Occipital lobe (tissue), 2 donors: Measurements from ENCODE around the gene KRT31. TPM values are rescaled to one million over a fixed set of nuclear protein-coding genes. Genes with fewer than 3 reads are reported as not detected.
"Not testable (repeated sequence)": the region's sequence is repeated elsewhere in the genome, so short reads cannot be mapped to it uniquely, and the experiment has no call there.

Source experiments
- DNase-seq: peaks from one replicate; lab custom pipeline; 2025; lab: John Stamatoyannopoulos, UW
- total RNA-seq: library from RNA; depleted of rRNA; stranded (reverse); fragments of >200 nt; gene quantifications from one replicate; pipeline ENCODE4 v1.2.3, GENCODE V29; 2014

Gene KRT31
- 0.47 TPM for total RNA-seq

DNA sequence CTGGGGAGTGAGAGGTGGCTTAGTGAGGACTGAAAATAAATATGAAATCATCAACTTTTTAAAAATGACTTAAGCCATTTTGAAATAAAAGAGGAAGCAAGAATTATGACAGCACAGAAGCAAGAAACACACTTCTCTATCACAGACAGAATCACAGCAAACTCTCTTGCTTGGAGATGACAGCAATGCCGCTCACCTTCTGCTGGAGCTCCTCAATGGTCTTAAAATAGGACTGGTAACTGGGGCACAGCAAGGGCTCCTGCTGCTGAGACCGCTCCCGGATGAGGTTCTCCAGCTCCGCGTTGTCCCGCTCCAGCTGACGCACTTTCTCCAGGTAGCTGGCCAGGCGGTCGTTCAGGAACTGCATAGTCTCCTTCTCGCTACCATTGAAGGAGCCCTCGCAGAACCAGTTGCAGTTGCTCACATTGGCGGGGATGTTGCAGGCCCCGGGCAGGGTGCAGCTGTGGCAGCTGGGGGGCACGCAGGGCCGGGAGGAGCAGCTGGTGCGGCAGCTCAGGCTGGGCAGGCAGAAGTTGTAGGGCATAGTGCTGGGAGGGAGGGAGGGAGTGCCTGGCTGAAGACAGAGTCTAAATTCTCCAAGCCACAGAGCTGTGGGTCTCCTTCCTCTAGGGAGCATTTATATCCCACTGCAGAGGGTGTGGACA is at the start of gene KRT31:
TSS of gene KRT31 (minus strand) at position 613 of the 665 bp plus-strand sequence. CDS start at position 544, 69 bp downstream.
- no peak for DNase-seq

- DNase-seq = no peak
These were observed 49.4 kb upstream of the KRT31 start for GRCh38 chr17:41446806-41447205.

GRCh38 chr17:41444640-41445039 is 47.2 kb upstream of the KRT31 start:
- DNase-seq = no peak

DNA sequence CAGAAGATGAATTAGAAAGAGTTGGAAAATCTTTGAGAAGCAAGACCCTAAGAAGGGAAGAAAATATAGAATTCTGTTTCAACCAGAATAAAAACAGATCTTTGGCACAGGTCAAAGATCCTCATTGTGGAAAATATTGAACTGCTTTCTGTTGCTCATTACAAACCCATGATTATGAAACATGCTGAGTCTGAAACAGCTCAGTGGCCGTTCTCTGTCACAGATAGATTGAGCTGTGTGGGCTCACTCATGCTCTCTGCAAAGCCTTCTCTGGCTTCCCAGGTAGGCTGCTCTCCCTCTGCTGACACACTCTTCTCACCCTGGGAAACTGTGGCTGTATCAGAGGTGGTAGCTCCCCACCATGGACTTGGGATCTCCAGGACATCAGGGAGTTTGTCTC is 46.8 kb upstream of the KRT31 start:
- DNase-seq = no peak

DNA sequence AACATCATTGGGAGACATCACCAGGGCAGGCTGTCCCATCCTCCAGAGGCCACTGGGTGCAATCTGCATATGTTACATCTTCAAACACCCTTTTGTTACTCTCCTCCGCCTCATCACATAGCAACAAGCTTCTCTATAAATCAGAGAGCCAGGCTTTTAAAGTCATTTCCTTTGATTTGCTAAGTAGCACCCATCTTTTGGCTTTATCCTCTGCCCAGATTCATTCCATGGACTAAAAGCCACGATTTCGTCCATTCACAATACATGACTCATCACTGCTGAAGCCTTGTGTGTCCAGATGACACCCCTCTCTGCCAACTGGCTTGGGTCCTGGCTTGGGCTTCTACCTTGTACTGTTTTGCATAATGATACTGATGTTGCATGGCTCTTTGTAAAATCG is 45.3 kb upstream of the KRT31 start:
- DNase-seq = no peak

GRCh38 chr17:41440531-41441033 is 43.2 kb upstream of the KRT31 start, which contains the start of gene KRT38:
Gene KRT38 (minus strand): TSS chr17:41440983. CDS start chr17:41440921, 62 bp downstream.
- DNase-seq = no peak

- DNase-seq = no peak
These were observed 42.0 kb upstream of the KRT31 start for GRCh38 chr17:41439375-41439774.

DNA sequence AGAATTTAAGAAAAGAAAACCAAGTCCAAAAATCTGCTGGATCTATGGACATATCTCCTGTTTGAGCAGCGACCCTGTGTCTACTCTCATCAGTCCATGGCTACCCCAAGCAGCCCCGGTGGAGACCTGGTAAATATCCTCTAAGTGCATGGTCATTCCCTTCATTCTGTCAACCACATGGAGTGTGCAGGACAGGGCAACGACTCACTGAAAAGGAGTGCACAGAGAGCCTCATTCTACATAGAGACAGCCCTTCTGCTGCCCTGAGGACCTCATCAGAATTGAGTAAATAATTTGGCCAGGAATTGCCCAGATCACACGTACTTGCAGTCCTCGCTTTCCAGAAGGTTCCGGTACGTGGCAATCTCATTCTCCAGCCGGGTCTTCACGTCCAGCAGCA is 40.4 kb upstream of the KRT31 start:
- DNase-seq = no peak

DNA sequence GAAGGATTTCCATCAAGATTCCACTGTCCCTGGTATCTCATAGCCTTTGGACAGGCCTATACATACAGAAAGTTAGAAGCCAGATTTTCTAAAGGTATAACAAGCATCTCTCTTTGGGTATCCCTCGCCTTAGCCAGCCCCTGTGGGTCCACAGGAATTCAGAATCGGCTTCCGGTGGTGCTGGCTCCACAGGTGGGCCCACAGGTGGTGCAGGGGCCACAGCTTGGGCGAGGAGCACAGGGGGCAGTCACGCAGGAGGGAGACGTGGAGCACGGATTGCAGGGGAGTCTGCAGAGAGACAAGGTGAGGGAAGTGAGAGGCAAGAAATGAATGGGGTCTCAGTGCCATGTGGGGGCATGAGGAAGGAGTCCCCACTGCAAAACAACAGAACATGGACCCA is 39.8 kb upstream of the KRT31 start:
- no peak for DNase-seq

DNA sequence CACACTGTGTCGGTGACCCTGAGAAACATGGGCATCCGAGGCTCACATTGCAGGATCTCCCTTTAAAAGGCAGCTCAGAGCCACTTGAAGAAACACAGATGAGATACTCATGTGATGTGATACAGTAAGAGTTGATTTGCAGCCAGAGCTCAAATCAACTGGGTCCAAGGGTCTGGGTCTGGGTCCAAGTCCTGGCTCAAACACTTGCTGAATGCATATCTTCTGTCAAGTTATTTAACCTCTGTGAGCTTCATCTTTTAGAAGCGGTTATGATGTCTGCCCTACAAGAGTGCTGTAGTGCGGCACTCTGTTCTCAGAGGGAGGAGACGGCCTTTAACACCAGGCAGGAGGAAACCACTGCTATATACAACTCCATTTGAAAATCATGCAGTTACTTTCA is 37.0 kb upstream of the KRT31 start:
- DNase-seq = no peak

- DNase-seq = no peak
These were observed 36.6 kb upstream of the KRT31 start for GRCh38 chr17:41434005-41434404.

GRCh38 chr17:41433586-41433985 is 36.2 kb upstream of the KRT31 start:
- DNase-seq = no peak

DNA sequence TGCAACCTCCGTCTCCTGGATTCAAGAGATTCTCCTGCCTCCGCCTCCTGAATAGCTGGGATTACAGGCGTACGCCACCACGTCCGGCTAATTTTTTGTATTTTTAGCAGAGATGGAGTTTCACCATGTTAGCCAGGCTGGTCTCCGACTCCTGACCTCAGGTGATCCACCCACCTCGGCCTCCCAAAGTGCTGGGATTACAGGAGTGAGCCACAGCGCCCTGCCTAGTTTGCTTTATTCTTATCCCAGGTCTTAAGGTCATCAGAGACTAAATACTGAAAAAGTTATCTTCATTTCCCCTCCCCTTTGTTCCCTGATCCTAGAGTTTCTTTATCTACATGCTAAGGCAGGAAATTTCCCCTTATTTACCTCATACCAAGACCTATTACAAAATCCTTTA is 33.0 kb upstream of the KRT31 start:
- not testable (repeated sequence) for DNase-seq

- no peak for DNase-seq
These were observed 32.3 kb upstream of the KRT31 start for GRCh38 chr17:41429667-41430066.

- no peak for DNase-seq
These were observed 31.3 kb upstream of the KRT31 start for GRCh38 chr17:41428591-41429291.

- no peak for DNase-seq
These were observed 26.8 kb upstream of the KRT31 start, which contains the start of gene KRT37 for GRCh38 chr17:41424111-41424635. Gene KRT37 (minus strand): TSS chr17:41424585. CDS start chr17:41424523, 62 bp downstream.

DNA sequence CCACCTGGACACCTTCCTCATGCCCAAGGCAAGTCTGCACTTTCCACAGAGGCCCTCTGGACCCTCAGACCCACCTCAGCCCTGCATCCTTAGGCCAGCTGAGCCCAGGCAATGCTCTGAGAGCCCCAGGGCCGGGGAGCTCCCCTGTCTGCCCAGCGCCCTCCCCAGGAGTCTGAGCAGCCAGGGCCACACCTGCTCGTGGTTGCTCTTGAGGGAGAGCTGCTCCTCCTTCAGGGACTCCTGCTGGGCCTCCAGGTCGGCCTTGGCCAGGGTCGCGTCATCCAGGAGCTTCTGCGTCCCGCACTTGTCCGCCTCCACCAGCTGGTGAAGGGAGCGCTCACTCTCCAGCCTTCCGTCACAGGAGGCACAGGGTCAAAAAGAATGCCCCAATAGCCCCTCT is 25.2 kb upstream of the KRT31 start:
- DNase-seq = not testable (repeated sequence)

GRCh38 chr17:41421617-41422016 is 24.2 kb upstream of the KRT31 start:
- DNase-seq = no peak

DNA sequence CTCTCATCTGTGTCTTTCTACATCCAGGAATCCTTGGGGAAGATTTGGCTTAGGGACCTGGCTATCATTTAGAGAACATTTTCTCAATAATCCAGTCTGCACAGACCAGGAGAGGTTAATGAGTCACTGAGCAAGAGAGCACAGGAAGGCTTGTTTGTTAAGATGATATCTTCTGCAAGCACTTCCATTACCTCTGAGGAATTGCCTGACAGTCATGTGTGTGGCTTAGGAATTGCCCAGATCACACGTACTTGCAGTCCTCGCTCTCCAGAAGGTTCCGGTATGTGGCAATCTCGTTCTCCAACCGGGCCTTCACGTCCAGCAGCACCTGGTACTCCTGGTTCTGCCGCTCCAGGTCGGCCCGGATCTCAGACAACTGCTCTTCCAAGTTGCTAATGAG is 23.7 kb upstream of the KRT31 start:
- DNase-seq = no peak

DNA sequence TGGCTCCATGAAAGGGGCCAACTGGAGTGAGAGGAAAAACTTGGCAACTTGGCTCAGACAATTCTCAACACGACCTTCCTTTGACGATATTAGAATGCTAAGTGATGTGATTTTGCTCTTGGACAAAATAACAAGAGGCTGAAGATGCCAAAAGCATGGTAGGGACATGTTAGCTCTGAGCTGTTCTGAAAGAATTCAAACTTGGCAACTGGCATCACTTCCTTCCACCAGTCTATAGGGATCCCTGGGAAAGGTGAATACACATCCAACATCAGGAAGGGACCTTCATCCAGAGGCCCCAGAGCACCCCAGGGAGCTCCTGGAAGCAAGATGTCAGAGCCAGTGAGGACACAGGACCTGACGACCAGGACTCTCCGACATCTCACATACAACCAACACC is 22.7 kb upstream of the KRT31 start:
- DNase-seq = no peak

GRCh38 chr17:41419716-41420115 is 22.3 kb upstream of the KRT31 start:
- DNase-seq = no peak

- no peak for DNase-seq
These were observed 20.9 kb upstream of the KRT31 start for GRCh38 chr17:41418116-41418860.
